ENCODE results near the gene CACNA1C. TPM values are rescaled to one million over a fixed set of nuclear protein-coding genes. Genes with fewer than 3 reads are reported as not detected.

The CACNA1C gene
- total RNA-seq, 2 experiments from 2014 or later, result 0.69 to 1.4 TPM

DNA sequence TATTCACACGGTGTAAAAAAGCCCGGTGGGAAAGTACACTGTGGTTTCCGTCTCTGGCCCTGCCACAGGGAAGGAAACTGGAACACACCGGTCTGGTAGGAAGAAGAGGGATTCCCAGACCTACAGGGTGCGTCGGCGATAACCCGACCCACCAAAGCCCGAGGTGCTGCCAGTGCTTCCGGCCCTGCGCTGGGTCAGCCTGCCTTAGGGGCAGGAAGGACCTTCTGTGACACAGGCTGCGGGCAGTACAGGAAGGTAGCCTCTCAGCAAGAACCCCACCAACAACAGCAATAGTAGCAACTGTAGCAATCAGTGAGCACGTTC is 572.5 kb downstream of the CACNA1C start:
- Histone ChIP-seq H3K9me2 (ENCODE audit: insufficient read depth, low read length) (no peaks in the 10 kb centered on the region), H4K20me1 (ENCODE audit: insufficient read depth, low read length) (no peaks in the 10 kb centered on the region), H3K36me3 (ENCODE audit: insufficient read depth, low read length) (no peaks in the 10 kb centered on the region), H2AFZ (ENCODE audit: low read length) (no peak overlapping the region), H3K4me3 (ENCODE audit: low read depth, low read length, poor library complexity, severe bottlenecking) (no peak overlapping the region), H3K9me3 (ENCODE audit: low read length) (no peaks in the 10 kb centered on the region), H3K79me2 (ENCODE audit: insufficient read depth, low read depth, low read length) (no peaks in the 10 kb centered on the region), H3K27ac (ENCODE audit: low read depth, low read length, poor library complexity, severe bottlenecking) (no peak overlapping the region), H3K4me1 (ENCODE audit: insufficient read depth, low read length, poor library complexity, severe bottlenecking) (peaks cover 22% of the 10 kb centered on the region), H3K4me2 (ENCODE audit: low read length) (peak overlapping the region; percentile 33; the same call in 1 of the 2 replicates)
- ChIA-PET POLR2A (no interaction called here), CTCF (ENCODE audit: unreplicated experiment) (no interaction called here)
- intact Hi-C loops (cut with micrococcal nuclease; ENCODE audit: unreplicated experiment), result no loop called here
- TF ChIP-seq, protein P1, sequence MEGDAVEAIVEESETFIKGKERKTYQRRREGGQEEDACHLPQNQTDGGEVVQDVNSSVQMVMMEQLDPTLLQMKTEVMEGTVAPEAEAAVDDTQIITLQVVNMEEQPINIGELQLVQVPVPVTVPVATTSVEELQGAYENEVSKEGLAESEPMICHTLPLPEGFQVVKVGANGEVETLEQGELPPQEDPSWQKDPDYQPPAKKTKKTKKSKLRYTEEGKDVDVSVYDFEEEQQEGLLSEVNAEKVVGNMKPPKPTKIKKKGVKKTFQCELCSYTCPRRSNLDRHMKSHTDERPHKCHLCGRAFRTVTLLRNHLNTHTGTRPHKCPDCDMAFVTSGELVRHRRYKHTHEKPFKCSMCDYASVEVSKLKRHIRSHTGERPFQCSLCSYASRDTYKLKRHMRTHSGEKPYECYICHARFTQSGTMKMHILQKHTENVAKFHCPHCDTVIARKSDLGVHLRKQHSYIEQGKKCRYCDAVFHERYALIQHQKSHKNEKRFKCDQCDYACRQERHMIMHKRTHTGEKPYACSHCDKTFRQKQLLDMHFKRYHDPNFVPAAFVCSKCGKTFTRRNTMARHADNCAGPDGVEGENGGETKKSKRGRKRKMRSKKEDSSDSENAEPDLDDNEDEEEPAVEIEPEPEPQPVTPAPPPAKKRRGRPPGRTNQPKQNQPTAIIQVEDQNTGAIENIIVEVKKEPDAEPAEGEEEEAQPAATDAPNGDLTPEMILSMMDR (conservative IDR thresholded peaks at IDR 0.05; ENCODE audit: low read length), result no peak
- no peak for TF ChIP-seq EZH2phosphoT487 (IDR thresholded peaks at IDR 0.05; ENCODE audit: borderline replicate concordance, low read depth, low read length)
- no peak for DNase-seq (ENCODE audit: low spot score)
- BruUV-seq (replicated peaks), result no TSS peak

DNA sequence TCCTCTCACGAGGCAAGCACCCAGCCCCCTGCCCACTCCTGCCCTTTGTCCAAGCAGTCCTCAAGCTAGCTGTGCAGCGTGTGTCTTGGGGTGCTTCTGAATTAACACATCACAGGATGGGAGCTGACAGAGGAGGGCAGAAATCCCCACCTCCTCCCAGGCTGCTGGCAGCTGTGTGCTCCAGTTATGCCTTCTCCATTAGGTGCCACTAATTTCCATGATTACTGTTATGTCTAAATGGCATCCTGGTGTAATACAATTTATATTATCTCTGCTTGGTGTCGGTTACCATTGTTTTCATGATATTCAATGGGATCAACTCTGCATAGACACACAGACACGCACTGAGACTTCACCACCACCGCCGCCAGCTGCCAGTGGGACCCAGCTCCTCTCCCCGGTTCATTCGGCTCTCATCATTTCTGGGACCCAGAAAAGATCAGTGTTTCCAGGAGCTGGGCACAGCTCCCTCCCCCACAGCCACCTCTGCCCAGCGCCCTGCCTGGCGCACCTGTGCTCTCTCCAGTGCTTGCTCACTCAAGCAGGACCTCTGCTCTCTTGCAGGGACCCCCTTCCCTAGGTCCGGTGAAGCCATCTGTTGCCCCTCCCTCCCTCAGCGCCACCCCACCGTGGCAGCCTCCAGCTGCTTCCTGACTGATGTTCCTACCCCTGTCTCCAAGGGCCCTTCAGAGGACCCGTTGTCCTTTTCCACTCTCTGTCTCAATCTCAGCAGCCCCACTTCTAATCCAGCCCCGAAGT is 574.5 kb downstream of the CACNA1C start:
- no peaks in the 10 kb centered on the region for H3K9me3 ChIP-seq (ENCODE audit: low read length)
- ChIA-PET POLR2A (no interaction called here), CTCF (ENCODE audit: unreplicated experiment) (no interaction called here)
- H3K4me3 ChIP-seq (ENCODE audit: low read depth, low read length, poor library complexity, severe bottlenecking), result no peak overlapping the region
- peak; percentile 29 for DNase-seq (ENCODE audit: low spot score)
- no peak overlapping the region for H2AFZ ChIP-seq (ENCODE audit: low read length)
- H3K36me3 ChIP-seq (ENCODE audit: insufficient read depth, low read length), result no peaks in the 10 kb centered on the region
- H3K79me2 ChIP-seq (ENCODE audit: insufficient read depth, low read depth, low read length), result no peaks in the 10 kb centered on the region
- intact Hi-C loops (cut with micrococcal nuclease; ENCODE audit: unreplicated experiment), result no loop called here
- H3K9me2 ChIP-seq (ENCODE audit: insufficient read depth, low read length), result no peaks in the 10 kb centered on the region
- peak overlapping the region; percentile 45 for H3K4me2 ChIP-seq (ENCODE audit: low read length)
- TF ChIP-seq, protein P1 (conservative IDR thresholded peaks at IDR 0.05; ENCODE audit: low read length), result no peak
- TF ChIP-seq EZH2phosphoT487 (IDR thresholded peaks at IDR 0.05; ENCODE audit: borderline replicate concordance, low read depth, low read length), result no peak
- no TSS peak for BruUV-seq (replicated peaks)
- no peaks in the 10 kb centered on the region for H4K20me1 ChIP-seq (ENCODE audit: insufficient read depth, low read length)
- no peak overlapping the region for H3K27ac ChIP-seq (ENCODE audit: low read depth, low read length, poor library complexity, severe bottlenecking)
- H3K4me1 ChIP-seq (ENCODE audit: insufficient read depth, low read length, poor library complexity, severe bottlenecking), result peaks cover 22% of the 10 kb centered on the region

DNA sequence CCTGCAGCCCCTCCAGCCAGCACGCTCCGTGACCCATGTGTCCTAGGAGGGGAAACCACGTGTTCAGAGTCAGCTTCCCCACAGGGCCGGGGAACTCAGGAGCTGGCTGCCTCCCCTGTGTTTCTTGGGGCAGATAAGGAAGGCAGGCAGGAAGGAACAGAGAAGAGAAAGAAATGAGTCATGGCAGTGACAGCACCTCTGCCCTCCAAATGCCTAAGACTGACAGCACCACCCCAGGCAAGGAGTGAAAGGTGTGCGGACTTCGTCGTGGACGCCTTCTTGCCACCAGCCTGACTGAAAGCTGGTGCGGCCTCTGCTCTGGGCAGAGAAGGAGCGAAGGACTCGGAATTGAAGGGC is 575.0 kb downstream of the CACNA1C start:
- H3K4me2 ChIP-seq (ENCODE audit: low read length), result peak overlapping the region; percentile 45
- ChIA-PET CTCF (ENCODE audit: unreplicated experiment) (no interaction called here), POLR2A (no interaction called here)
- H3K9me3 ChIP-seq (ENCODE audit: low read length), result no peaks in the 10 kb centered on the region
- H3K27ac ChIP-seq (ENCODE audit: low read depth, low read length, poor library complexity, severe bottlenecking), result no peak overlapping the region
- H3K36me3 ChIP-seq (ENCODE audit: insufficient read depth, low read length), result no peaks in the 10 kb centered on the region
- no peak for DNase-seq (ENCODE audit: low spot score)
- H4K20me1 ChIP-seq (ENCODE audit: insufficient read depth, low read length), result no peaks in the 10 kb centered on the region
- BruUV-seq (replicated peaks), result no TSS peak
- no peak overlapping the region for H3K4me3 ChIP-seq (ENCODE audit: low read depth, low read length, poor library complexity, severe bottlenecking)
- peaks cover 22% of the 10 kb centered on the region for H3K4me1 ChIP-seq (ENCODE audit: insufficient read depth, low read length, poor library complexity, severe bottlenecking)
- no peak overlapping the region for H2AFZ ChIP-seq (ENCODE audit: low read length)
- intact Hi-C loops (cut with micrococcal nuclease; ENCODE audit: unreplicated experiment), result no loop called here
- TF ChIP-seq, protein P1 (conservative IDR thresholded peaks at IDR 0.05; ENCODE audit: low read length), result no peak
- TF ChIP-seq EZH2phosphoT487 (IDR thresholded peaks at IDR 0.05; ENCODE audit: borderline replicate concordance, low read depth, low read length), result no peak
- H3K79me2 ChIP-seq (ENCODE audit: insufficient read depth, low read depth, low read length), result no peaks in the 10 kb centered on the region
- no peaks in the 10 kb centered on the region for H3K9me2 ChIP-seq (ENCODE audit: insufficient read depth, low read length)
